NCI-H1694 (cell line): ENCODE results near the gene ATG5.
A peak's percentile ranks its signal among the peaks of the same experiment; 100 is the strongest.
"Not testable (repeated sequence)": the region's sequence is repeated elsewhere in the genome, so short reads cannot be mapped to it uniquely, and the experiment has no call there.

ENCODE experiments used
- DNase-seq: peaks from one replicate; lab custom pipeline; 2025; lab: John Stamatoyannopoulos, UW

The ATG5 gene

DNA sequence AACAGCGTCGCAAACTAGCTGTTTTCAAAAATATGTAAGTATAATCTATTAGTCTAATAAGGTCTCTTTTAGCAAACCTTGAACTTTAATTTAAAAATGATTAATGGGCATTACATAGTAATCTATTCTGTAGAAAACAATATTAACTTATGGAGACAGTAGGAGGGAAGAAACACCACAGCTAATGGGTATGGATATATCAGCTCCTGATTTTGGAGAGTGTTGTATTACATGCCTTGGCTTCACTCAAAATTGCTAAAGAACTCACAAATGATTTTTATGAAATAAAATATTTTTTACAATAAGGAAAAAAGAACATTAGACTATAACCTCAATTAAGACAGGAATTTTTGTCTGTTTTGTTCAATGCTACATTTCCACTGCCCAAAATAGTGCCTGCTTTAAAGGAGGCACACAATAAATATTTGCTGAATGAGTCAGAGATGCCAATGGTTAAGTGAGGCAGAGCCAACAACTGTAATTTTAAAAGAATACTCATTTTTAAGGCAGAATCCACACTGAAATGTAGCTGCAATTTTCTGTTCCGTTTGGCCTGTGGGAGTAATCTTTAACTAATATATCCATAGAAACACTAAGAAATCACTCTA lies 15.7 kb downstream of the ATG5 start:
- DNase-seq, result no peak

DNA sequence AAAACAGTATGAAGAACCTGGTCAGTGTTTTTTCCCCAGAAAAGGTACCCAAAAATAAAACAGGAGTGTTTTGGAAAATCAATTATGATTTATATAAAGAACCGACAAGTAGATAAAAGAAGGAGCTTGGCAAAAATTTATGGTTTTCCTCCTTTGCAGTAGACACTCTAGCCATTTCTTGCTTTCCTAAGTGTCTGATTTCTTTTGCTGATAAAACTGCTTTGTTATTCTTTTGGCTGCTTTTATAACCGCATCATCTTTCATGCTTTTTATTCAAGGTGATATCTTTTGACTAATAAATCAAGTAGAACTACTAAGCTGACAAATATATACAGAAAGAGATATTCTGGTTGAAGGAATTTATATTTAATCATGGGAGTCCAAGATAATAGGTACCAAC lies 16.6 kb downstream of the ATG5 start:
- no peak for DNase-seq

DNA sequence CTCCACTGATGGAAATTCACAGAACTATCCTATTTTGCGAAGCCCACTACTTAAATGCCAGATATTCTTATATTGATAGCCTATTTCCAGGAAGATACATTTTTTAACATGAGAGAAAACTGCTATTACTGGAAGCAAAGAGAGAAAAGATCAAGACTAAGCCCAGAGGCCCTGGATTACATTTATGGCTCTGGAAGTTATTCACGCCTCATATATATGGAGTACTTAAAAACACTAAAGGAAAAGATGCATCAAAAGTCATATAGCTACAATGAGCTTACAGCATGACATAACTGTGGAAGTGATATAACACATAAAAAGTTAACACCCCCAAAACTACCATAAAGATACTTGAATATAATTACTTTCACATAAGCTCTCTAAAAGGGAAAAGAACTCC lies 19.8 kb downstream of the ATG5 start:
- no peak for DNase-seq

DNA sequence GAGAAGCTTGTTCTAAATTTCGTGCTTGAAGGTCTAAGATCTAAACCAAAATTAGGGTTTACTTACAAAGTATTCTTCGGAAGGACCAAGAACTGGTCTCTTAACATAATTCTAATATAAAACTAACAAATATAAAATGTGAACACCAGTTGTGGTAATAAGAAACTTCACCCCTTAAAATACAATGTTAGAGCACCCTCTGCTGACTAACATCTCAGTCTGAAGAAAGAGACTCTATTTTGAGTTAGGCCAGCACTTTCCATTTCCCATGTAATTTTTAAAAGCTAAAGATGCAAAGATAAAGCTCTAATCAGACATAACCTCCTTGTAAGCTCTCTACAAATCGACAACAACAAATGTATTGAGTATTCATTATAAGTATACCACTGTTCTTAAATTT lies 24.6 kb downstream of the ATG5 start:
- peak; percentile 30 for DNase-seq

DNA sequence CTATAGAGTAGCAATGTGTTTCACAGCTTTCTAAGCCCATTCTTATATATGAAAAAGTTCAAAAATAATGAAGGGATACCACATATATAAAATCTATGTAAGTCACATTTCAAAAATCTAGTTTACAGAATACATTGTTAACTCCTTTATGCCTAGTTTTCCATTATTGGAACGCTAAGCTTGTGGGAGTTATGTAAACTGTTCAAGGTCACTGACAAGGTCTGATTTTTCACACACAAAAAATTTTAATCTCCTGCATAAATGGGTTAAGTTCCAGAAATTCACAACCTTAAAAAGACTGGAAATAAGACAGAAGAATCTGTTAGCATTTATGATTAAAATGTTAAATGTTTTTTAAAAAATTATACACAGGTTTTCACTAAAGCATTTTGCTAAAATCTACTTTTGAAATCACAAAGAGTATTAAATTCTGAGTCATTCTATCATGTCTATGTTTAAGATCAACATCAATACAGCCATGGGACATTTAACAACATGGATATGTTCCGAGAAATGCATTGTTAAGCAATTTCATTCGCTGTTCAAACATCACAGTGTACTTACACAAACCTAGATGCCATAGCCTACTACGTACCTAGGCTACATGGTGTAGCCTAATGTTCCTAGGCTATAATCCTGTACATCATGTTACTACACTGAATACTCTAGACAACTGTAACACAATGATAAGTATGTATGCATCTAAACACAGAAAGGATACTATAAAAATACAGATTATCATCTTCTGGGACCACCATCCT lies 25.4 kb downstream of the ATG5 start:
- no peak for DNase-seq

DNA sequence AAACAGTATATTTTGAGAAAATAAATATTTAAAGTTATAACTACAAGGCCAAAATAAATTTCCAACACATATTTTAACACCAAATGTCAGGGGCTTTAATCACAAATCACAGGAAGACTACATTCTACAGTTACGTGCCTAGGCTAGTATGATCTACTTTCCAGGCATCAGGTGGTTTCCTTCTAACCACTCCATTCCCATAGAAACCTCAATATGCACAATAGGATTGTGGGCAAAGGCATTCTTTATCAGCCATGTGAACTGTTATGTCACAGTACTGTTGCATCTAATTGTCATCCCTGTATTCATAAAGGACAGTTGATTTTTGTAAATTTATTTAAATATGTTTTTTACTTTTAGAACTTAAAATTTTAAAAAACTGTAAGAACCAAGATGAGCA lies 32.4 kb downstream of the ATG5 start:
- DNase-seq, result no peak

DNA sequence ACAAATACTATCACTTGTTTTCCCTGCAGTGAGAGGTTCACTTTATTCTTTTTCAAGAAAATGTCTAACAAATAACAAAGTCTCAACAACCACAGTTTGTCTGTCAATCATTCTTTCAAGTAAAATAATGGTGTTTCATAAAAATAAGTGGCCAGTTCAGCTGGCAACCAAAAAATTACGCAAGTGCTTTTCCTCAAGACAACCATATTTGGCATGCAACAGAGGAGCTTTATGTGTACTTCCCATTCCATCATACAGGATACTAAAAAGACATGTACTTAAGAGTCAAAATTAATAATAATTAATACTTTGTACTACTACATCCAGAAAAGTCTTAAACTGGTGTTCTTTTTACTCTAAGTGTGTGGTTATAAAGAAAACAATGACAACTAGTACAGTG lies 34.6 kb downstream of the ATG5 start:
- no peak for DNase-seq

DNA sequence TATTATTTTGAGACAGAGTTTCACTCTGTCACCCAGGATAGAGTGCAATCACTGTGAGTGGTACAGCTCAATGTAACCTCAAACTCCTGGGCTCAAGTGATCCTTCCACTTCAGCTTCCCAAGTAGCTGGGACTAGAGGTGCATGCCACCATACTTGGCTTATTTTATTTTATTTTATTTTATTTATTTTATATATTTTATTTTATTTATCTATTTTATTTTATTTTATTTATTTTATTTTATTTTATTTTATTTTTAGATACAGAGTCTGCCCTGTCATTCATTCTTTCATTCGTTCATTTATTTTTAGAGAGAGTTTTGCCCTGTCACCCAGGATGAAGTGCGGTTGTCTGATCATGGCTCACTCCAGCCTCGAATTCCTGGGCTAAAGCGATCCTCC lies 35.5 kb downstream of the ATG5 start:
- no peak for DNase-seq

DNA sequence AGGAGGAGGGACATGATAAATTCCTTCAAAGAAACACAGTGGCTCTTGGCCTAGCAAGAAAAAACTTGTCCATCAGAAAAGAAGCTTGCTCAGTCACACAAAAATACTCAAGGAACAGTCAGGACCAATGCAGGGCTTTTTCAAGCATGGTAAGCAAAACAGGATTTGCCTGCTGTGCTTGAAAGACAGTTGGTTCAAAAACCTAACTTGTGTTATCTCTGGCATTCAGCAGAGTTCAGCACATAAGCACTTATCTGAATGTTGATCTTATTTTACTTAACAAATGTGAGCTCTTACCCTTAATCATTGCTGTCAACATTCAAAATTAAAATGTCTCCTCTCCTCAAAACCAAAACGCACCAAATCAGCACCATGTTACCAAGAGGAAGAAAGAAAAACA lies 38.3 kb downstream of the ATG5 start:
- no peak for DNase-seq

DNA sequence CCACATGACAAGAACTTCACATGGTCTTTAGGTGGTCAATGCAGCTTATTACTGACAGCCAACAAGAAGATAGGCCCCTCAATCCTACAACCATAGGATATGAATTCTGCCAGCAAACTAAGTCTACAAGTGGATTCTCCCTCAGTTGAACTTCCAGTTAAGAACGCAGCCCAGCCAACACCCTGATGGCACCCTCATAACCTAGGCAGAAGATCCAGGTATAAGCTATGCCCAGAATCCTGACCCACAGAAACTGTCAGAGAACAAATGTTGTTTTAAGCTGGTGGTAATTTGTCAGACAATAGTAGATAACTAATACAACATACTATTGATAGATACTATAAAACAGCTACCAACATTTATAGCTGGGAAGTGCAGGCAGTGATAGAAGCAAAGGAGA lies 38.8 kb downstream of the ATG5 start:
- no peak for DNase-seq

DNA sequence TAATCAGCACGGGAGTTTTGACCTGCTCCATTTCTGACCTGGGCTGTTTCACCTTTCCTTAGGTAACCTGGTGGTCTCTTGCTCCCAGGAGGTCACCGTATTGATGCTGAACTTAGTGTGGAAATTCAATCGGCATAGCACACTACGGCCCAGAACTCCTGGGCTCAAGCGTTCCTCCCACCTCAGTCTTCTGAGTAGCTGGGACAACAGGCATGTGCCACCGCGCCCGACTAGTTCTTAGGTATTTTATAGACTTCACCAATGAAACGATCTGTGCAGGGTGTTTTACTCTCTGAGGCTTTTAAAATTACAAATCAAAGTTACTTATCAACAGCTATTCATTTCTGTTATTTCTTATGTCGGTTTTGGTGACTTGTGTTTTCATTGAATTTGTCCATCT lies 42.1 kb downstream of the ATG5 start:
- no peak for DNase-seq

DNA sequence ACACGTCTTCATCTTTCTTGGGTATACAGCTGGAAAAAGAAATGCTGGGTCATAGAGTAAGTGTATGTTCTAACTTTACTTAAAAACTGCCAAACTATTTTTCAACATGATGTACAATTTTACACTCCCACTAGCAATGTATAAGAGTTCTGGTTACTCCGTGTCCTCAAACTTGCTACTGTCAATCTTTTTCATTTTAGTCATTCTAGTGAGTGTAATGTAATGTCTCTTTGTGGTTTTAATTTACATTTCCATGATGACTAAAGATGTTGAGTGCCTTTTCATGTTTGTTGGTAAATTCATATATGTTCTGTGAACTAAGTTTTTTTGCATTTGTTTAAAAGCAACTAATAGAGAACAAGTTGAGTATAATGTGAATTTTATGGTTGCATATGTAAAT lies 43.9 kb downstream of the ATG5 start:
- no peak for DNase-seq

DNA sequence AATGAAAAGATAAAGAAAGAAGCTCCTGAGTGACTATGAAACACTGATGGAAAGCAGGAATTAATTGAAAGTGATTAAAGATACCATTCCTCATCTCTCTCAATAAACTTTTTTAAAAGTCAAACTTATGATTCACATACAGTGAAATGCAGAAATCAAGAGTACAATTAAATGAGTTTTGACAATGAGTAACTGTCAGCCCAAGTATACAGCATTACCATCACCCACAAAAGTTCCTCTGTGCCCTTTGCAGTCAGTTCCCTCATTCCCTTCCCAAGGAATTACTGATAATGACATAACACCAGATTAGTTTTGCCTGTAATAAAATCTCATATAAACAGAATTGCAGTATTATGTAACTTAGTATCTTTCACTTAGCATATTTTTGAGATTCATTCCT lies 44.5 kb downstream of the ATG5 start:
- DNase-seq, result no peak

DNA sequence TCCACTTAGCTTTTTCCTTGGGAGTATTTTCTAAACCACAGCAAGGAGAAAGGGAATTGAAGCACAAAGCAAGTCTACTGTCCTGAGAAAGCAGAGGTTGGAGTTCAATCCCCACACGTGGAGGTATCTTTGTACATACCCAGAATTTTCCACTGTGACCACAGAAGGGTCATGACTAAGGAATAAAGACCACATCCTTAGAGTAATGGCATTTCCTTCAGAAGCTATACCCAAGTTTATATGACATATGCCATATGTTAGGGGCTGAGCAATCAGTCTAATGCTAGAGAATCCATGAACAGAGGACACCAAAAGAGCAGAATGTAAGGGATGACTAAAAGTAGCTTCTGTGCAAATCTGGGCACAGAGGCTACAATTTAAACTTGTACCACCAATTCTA lies 46.4 kb downstream of the ATG5 start:
- no peak for DNase-seq

DNA sequence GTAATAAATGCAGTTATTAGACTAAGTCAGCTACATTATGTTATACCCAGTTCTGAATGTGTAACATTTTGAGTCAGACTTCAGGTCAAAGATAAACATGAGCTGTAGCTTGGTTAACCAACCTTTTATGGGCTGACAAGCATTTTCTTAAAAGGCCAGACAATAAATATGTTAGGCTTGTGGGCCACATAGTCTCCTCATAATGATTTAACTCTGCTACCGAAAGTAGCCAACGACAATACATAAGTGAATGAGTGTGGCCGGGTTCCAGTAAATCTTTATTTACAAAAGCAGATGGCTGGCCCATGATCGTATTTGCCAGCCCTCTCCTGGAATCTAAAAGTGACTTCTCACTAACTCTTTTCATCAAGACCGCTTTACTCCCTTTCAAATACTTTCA lies 49.9 kb downstream of the ATG5 start:
- no peak for DNase-seq

DNA sequence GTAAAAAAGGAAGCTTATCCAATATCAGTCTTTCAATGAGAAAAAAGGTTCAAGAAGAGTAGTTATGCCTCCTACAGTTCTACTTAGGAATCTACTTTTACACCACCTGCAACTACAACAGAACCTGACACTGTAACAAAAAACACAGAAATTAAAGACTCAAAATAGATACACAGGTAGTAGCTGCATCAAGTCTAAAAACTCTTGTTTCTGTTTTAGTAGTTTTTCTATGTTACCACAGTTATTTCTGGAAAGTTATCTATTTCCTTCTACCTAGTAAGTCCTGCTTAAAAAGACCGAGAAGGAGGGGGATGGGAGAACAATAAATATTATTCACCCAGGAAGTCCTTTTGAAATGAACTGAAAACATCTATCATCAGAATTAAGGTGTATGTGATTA lies 52.5 kb downstream of the ATG5 start:
- DNase-seq, result no peak

DNA sequence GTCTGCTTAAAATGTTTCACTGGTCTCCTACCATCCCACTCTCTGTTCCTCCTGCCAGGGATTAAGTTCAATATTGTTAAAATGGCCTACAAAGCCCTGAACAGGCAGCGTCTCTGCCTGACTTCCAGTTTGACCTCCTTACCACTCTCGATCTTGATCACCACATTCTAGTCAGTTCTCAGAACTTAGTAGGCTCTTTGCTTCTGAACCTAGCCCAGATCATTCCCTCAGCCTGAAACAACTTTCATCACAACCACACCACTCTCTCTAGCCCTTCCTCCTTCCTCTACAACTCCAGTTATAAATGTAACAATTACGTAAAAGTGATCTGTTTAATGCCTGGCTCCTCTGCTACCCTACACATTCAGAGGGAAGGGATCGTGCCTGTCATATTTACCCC lies 53.3 kb downstream of the ATG5 start:
- no peak for DNase-seq

DNA sequence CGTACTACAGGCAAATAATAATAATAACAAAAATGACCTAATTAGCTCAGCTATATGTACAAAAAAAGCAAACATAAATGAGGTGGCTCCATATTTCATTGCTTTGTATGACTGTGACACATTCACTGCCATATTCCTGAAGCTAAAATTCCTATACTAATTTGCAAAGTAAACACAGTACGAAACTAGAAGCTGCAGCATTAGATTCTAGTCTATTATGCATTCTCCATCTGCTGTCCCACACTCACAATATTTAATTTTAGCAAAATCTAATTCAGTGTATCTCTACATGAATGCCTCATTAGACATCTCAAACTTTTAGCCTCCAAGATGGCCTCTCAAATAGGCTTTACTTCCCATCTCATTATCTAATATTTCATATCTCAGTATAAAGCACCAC lies 55.1 kb downstream of the ATG5 start:
- DNase-seq, result no peak

DNA sequence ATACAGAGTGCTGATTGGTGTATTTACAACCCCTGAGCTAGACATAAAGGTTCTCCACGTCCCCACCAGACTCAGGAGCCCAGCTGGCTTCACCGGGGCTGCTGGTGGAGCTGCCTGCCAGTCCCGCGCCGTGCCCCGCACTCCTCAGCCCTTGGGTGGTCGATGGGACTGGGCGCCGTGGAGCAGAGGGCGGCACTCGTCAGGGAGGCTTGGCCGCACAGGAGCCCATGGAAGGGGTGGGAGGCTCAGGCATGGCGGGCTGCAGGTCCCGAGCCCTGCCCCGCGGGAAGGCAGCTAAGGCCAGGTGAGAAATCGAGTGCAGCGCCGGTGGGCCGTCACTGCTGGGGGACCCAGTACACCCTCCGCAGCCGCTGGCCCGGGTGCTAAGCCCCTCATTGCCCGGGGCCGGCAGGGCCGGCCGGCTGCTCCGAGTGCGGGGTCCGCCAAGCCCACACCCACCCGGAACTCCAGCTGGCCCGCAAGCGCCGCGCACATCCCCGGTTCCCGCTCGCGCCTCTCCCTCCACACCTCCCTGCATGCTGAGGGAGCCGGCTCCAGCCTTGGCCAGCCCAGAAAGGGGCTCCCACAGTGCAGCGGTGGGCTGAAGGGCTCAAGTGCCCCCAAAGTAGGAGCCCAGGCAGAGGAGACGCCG lies 56.2 kb downstream of the ATG5 start:
- DNase-seq, result not testable (repeated sequence)

DNA sequence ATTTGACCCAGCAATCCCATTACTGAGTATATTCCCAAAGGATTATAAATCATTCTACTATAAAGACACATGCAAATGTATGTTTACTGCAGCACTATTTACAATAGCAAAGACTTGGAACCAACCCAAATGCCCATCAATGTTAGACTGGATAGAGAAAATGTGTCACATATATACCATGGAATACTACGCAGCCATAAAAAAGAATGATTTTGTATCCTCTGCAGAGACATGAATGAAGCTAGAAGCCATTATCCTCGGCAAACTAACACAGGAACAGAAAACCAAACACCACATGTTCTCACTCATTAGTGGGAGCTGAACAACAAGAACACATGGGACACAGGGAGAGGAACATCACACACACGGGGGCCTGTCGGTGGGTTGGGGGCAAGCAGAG lies 57.1 kb downstream of the ATG5 start:
- not testable (repeated sequence) for DNase-seq

DNA sequence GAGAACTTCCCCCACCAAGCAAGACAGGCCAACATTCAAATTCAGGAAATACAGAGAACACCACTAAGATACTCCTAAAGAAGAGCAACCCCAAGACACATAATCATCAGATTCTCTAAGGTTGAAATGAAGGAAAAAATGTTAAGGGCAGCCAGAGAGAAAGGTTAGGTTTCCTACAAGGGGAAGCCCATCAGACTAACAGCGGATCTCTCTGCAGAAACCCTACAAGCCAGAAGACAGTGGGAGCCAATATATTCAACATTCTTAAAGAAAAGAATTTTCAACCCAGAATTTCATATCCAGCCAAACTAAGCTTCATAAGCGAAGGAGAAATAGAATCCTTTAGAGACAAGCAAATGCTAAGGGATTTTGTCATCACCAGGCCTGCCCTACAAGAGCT lies 61.1 kb downstream of the ATG5 start:
- not testable (repeated sequence) for DNase-seq

DNA sequence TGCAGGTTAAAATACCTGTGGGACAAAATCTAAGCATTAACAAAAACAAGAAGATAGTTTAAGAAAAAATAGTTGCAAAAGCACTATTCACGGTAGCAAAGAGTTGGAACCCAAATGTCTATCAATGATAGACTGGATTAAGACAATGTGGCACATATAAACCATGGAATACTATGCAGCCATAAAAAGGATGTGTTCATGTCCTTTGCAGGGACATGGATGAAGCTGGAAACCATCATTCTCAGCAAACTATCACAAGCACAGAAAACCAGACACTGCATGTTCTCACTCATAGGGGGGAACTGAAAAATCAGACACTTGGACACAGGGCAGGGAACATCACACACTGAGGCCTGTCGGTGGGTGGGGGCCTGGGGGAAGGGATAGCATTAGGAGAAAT lies 65.8 kb downstream of the ATG5 start:
- DNase-seq, result not testable (repeated sequence)

DNA sequence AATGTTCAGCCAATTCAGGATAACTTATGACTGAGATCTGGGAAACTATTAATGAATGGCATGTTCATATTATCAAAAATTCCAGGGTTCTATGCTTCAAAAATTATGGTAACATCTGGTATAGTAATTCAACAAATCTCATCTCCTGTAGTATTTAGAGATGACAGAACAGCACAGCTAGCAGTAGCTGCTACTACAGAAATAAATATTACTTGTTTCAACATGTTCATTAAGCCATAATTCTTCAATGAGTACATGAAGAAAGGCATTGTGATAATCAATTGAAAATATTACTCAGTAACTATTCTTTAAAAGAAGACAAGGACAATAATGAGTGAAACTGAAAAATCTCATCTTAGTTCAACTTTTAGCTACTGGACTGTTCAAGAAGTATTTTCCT lies 66.8 kb downstream of the ATG5 start:
- DNase-seq, result no peak

DNA sequence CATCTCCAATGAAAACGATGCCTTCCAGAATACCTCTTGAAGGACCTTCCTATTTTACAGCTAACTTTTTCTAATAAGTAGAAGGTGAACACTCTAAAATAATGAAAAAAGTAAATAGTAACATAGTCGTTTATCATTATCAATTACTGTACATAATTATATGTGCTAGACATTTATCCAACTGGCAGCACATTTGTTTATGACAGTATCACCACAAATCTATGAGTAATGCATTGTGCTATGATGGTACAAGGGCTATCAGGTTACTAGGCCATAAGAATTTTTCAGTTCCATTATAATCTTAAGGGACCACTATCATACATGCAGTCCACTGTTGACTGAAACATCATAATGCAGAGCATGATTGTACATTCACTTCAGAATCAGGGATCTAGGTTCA lies 68.4 kb downstream of the ATG5 start:
- DNase-seq, result no peak
